ENCODE measurements around the gene FRMD4A. TPM values are rescaled to one million over a fixed set of nuclear protein-coding genes. Genes with fewer than 3 reads are reported as not detected.

Gene FRMD4A
- total RNA-seq, 4 donors from 2014 or later, result 13.7 to 27.2 (median 19.6) TPM

DNA sequence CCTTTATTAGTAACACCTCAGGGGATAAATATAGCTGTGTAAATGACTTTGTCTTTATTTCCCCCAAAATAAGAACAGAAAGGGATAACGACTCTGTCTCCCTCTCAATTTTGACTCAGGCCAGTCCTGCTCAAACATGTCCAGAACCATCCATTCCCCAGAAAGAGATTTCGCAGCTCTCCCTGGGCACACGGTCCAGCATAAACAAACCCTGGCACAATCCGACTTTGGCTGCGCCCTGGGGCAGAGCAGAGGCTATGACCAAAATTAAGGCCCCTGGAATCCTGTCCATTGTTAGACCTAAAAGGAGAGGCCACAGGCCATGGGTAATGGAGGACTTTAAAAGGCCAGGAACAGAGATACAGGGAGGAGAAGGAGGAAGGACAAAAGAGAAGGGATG lies 644.8 kb downstream of the FRMD4A start:
- TF ChIP-seq EP300 (IDR thresholded peaks at IDR 0.05), result no peak
- no peak for TF ChIP-seq POLR2AphosphoS5 (IDR thresholded peaks at IDR 0.05)
- TF ChIP-seq POLR2A (IDR thresholded peaks at IDR 0.05), result no peak
- TF ChIP-seq, protein P1, sequence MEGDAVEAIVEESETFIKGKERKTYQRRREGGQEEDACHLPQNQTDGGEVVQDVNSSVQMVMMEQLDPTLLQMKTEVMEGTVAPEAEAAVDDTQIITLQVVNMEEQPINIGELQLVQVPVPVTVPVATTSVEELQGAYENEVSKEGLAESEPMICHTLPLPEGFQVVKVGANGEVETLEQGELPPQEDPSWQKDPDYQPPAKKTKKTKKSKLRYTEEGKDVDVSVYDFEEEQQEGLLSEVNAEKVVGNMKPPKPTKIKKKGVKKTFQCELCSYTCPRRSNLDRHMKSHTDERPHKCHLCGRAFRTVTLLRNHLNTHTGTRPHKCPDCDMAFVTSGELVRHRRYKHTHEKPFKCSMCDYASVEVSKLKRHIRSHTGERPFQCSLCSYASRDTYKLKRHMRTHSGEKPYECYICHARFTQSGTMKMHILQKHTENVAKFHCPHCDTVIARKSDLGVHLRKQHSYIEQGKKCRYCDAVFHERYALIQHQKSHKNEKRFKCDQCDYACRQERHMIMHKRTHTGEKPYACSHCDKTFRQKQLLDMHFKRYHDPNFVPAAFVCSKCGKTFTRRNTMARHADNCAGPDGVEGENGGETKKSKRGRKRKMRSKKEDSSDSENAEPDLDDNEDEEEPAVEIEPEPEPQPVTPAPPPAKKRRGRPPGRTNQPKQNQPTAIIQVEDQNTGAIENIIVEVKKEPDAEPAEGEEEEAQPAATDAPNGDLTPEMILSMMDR (IDR thresholded peaks at IDR 0.05), result no peak
- peaks cover 0 to 16% of the 10 kb centered on the region in 2 donors for H3K36me3 ChIP-seq
- H3K27me3 ChIP-seq, result no peaks in the 10 kb centered on the region
- WGBS, 2 donors (ENCODE audit: low coverage in 1 of 2), result 26 to 29% methylated on average over 3 to 5 of the region's 5 CpGs
- H3K4me3 ChIP-seq, result no peak overlapping the region
- peak; percentile 53 for ATAC-seq
- no peaks in the 10 kb centered on the region for H3K9me3 ChIP-seq
- H3K4me1 ChIP-seq, result peaks cover 11 to 50% (median 18%) of the 10 kb centered on the region in 3 donors
- H3K27ac ChIP-seq, result peak overlapping the region; percentile 75 to 88 (median 80)

GRCh38 chr10:13684806-13685482 lies 645.8 kb downstream of the FRMD4A start:
- peaks cover 0 to 7% of the 10 kb centered on the region in 2 donors for H3K36me3 ChIP-seq
- H3K9me3 ChIP-seq, result no peaks in the 10 kb centered on the region
- TF ChIP-seq EP300 (IDR thresholded peaks at IDR 0.05) (no peak), POLR2AphosphoS5 (IDR thresholded peaks at IDR 0.05) (no peak), POLR2A (IDR thresholded peaks at IDR 0.05) (no peak)
- TF ChIP-seq, protein P1 (IDR thresholded peaks at IDR 0.05), result no peak
- H3K4me3 ChIP-seq, result peak overlapping the region in 1 of 2 donors; percentile 26
- H3K27me3 ChIP-seq, result no peaks in the 10 kb centered on the region
- H3K4me1 ChIP-seq, result peaks cover 11 to 50% (median 18%) of the 10 kb centered on the region in 3 donors
- peak overlapping the region; percentile 75 to 88 (median 80) for H3K27ac ChIP-seq
- ATAC-seq, result no peak
- WGBS, 2 donors (ENCODE audit: low coverage in 1 of 2), result 8 to 27% methylated on average over 6 of the region's 6 CpGs

- no peak for TF ChIP-seq POLR2A (IDR thresholded peaks at IDR 0.05)
- no peak for TF ChIP-seq EP300 (IDR thresholded peaks at IDR 0.05)
- TF ChIP-seq POLR2AphosphoS5 (IDR thresholded peaks at IDR 0.05), result peak; percentile 53
- TF ChIP-seq, protein P1 (IDR thresholded peaks at IDR 0.05), result no peak
- Histone ChIP-seq H3K36me3 (peaks cover 0 to 7% of the 10 kb centered on the region in 2 donors), H3K27ac (peak overlapping the region; percentile 71 to 88 (median 77)), H3K4me1 (peaks cover 11 to 50% (median 18%) of the 10 kb centered on the region in 3 donors), H3K27me3 (no peaks in the 10 kb centered on the region), H3K9me3 (no peaks in the 10 kb centered on the region), H3K4me3 (peak overlapping the region in 1 of 2 donors; percentile 26)
- WGBS, 2 donors (ENCODE audit: low coverage in 1 of 2), result 9 to 18% methylated on average over 6 to 7 of the region's 17 CpGs
- peak; percentile 71 for ATAC-seq
Observed at GRCh38 chr10:13684252-13684791, 646.4 kb downstream of the FRMD4A start.

- ATAC-seq, result no peak
- WGBS, 2 donors (ENCODE audit: low coverage in 1 of 2), result 100% methylated on average over 2 of the region's 13 CpGs; no CpG with 5 or more reads in 1 of the 2 donors
Observed at GRCh38 chr10:13683017-13683416, 647.7 kb downstream of the FRMD4A start.

More at GRCh38 chr10:13683017-13683416, 647.7 kb downstream of the FRMD4A start:
- Histone ChIP-seq H3K9me3 (no peaks in the 10 kb centered on the region), H3K4me1 (peaks cover 11 to 50% (median 18%) of the 10 kb centered on the region in 3 donors), H3K27me3 (no peaks in the 10 kb centered on the region), H3K27ac (peak overlapping the region in 2 of 4 donors; percentile 75 to 79), H3K36me3 (peaks cover 0 to 13% of the 10 kb centered on the region in 2 donors), H3K4me3 (no peak overlapping the region)
- TF ChIP-seq POLR2AphosphoS5 (IDR thresholded peaks at IDR 0.05), result no peak
- TF ChIP-seq, protein P1 (IDR thresholded peaks at IDR 0.05), result no peak
- no peak for TF ChIP-seq POLR2A (IDR thresholded peaks at IDR 0.05)
- no peak for TF ChIP-seq EP300 (IDR thresholded peaks at IDR 0.05)
